ENCODE data around the gene CPD. TPM values are rescaled to one million over a fixed set of nuclear protein-coding genes. Genes with fewer than 3 reads are reported as not detected.
"Not testable (repeated sequence)": the region's sequence is repeated elsewhere in the genome, so short reads cannot be mapped to it uniquely, and the experiment has no call there.

Gene CPD
- total RNA-seq, 6 donors from 2014 or later: 49.4 to 132 (median 104) TPM

- Histone ChIP-seq H3K4me3 (no peak overlapping the region), H3K36me3 (peaks cover 6 to 81% (median 43%) of the 10 kb centered on the region in 4 donors), H3K27me3 (no peaks in the 10 kb centered on the region), H3K9me3 (no peaks in the 10 kb centered on the region), H3K4me1 (no peaks in the 10 kb centered on the region), H3K27ac (no peak overlapping the region)
- 78 to 84% methylated on average over 4 of the region's 4 CpGs for WGBS, 2 donors
- ATAC-seq (ENCODE audit: low FRiP score in 2 of 2): no peak
- DNase-seq: no peak
- TF ChIP-seq POLR2A (IDR thresholded peaks at IDR 0.05) (no peak), CTCF (IDR thresholded peaks at IDR 0.05) (no peak), POLR2AphosphoS5 (IDR thresholded peaks at IDR 0.05) (no peak), EP300 (IDR thresholded peaks at IDR 0.05) (no peak)
Measured at GRCh38 chr17:30454635-30455034, 75.9 kb downstream of the CPD start.

GRCh38 chr17:30458371-30458770 is 79.6 kb downstream of the CPD start:
- H3K4me1 ChIP-seq: no peaks in the 10 kb centered on the region
- peaks cover 21 to 73% (median 35%) of the 10 kb centered on the region in 4 donors for H3K36me3 ChIP-seq
- no peak for ATAC-seq (ENCODE audit: low FRiP score in 2 of 2)
- H3K4me3 ChIP-seq: no peak overlapping the region
- H3K9me3 ChIP-seq: no peaks in the 10 kb centered on the region
- no peak overlapping the region for H3K27ac ChIP-seq
- 92 to 95% methylated on average over 6 of the region's 6 CpGs for WGBS, 2 donors
- DNase-seq: no peak
- H3K27me3 ChIP-seq: no peaks in the 10 kb centered on the region
- no peak for TF ChIP-seq CTCF (IDR thresholded peaks at IDR 0.05)
- TF ChIP-seq POLR2AphosphoS5 (IDR thresholded peaks at IDR 0.05): no peak

GRCh38 chr17:30458797-30459413 is 80.2 kb downstream of the CPD start:
- ATAC-seq (ENCODE audit: low FRiP score in 2 of 2); DNase-seq; H3K27ac ChIP-seq; H3K4me3 ChIP-seq; H3K27me3 ChIP-seq; H3K9me3 ChIP-seq; H3K4me1 ChIP-seq: not testable (repeated sequence)
- WGBS, 2 donors: 89 to 92% methylated on average over 5 of the region's 5 CpGs
- peaks cover 21 to 73% (median 31%) of the 10 kb centered on the region in 4 donors for H3K36me3 ChIP-seq

- H3K36me3 ChIP-seq: peaks cover 0 to 34% (median 11%) of the 10 kb centered on the region in 4 donors
- 74 to 98% methylated on average over 2 of the region's 2 CpGs for WGBS, 2 donors
- H3K27me3 ChIP-seq: no peaks in the 10 kb centered on the region
- H3K4me1 ChIP-seq: no peaks in the 10 kb centered on the region
- no peak for ATAC-seq (ENCODE audit: low FRiP score in 2 of 2)
- no peak overlapping the region for H3K4me3 ChIP-seq
- TF ChIP-seq CTCF (IDR thresholded peaks at IDR 0.05): no peak
- no peak for TF ChIP-seq POLR2AphosphoS5 (IDR thresholded peaks at IDR 0.05)
- no peak for TF ChIP-seq POLR2A (IDR thresholded peaks at IDR 0.05)
- TF ChIP-seq EP300 (IDR thresholded peaks at IDR 0.05): no peak
- H3K9me3 ChIP-seq: no peaks in the 10 kb centered on the region
- H3K27ac ChIP-seq: no peak overlapping the region
- no peak for DNase-seq
Measured at GRCh38 chr17:30468465-30468864, 89.7 kb downstream of the CPD start.

GRCh38 chr17:30472238-30472890 is 93.6 kb downstream of the CPD start:
- no peaks in the 10 kb centered on the region for H3K9me3 ChIP-seq
- H3K4me1 ChIP-seq: peaks cover 4 to 6% (median 5%) of the 10 kb centered on the region in 4 donors
- H3K27me3 ChIP-seq: no peaks in the 10 kb centered on the region
- ATAC-seq (ENCODE audit: low FRiP score in 2 of 2) (no peak), DNase-seq (no peak)
- no peak overlapping the region for H3K27ac ChIP-seq
- TF ChIP-seq CTCF (IDR thresholded peaks at IDR 0.05) (no peak), EP300 (IDR thresholded peaks at IDR 0.05) (no peak), POLR2A (IDR thresholded peaks at IDR 0.05) (no peak), POLR2AphosphoS5 (IDR thresholded peaks at IDR 0.05) (no peak)
- 67 to 76% methylated on average over 10 of the region's 10 CpGs for WGBS, 2 donors
- H3K4me3 ChIP-seq: no peak overlapping the region
- H3K36me3 ChIP-seq: no peaks in the 10 kb centered on the region
